Breast epithelium (tissue), 3 donors: ENCODE measurements around the gene PIK3R5.

Source experiments
- CTCF ChIP-seq, 3 donors: fragments of 450-650 bp; IDR thresholded peaks; one replicate each; pipeline ENCODE4 v1.5.1; 2016 to 2017; ENCODE audit warnings: antibody characterized with exemption in 3 of 3, mild to moderate bottlenecking in 3 of 3, moderate library complexity in 3 of 3
- POLR2A ChIP-seq: fragments of 450-650 bp; IDR thresholded peaks from one replicate; pipeline ENCODE4 v1.6.1; 2016; ENCODE audit warnings: antibody characterized with exemption, mild to moderate bottlenecking, moderate library complexity
- POLR2AphosphoS5 ChIP-seq, 3 donors: sonication (generic); formaldehyde crosslinking; IDR thresholded peaks; one replicate each; pipeline ENCODE4 v1.6.1; 2017; ENCODE audit warnings: antibody characterized with exemption in 3 of 3

- TF ChIP-seq POLR2A (no peak), CTCF (IDR thresholded peaks at IDR 0.05) (peak; percentile 25 to 72 (median 42)), POLR2AphosphoS5 (IDR thresholded peaks at IDR 0.05) (no peak)
Measured at GRCh38 chr17:8994319-8994718, 28.8 kb upstream of the PIK3R5 start.
